HL-60 (cell line): ENCODE results near the gene ALDH3A2.

Experiments
- CTCF ChIP-seq: IDR thresholded peaks from one replicate; pipeline ENCODE4 v1.5.1; 2011; ENCODE audit warnings: low read length, control low read depth, inconsistent platforms; ENCODE audit not compliant: insufficient read depth
- POLR2AphosphoS5 ChIP-seq: IDR thresholded peaks from 2 replicates; pipeline ENCODE4 v1.6.1; 2012; ENCODE audit warnings: low read depth

GRCh38 chr17:19656851-19657581, 8.5 kb downstream of the ALDH3A2 start:
- no peak for TF ChIP-seq CTCF
- no peak for TF ChIP-seq POLR2AphosphoS5
